B cell (primary cell): ENCODE data around the gene FAM111A. TPM values are rescaled to one million over a fixed set of nuclear protein-coding genes. Genes with fewer than 3 reads are reported as not detected.

Experiments
- ATAC-seq: fragments of 200-7000 bp; cut with Tn5 transposase; one replicate; pipeline ENCODE4 v1.10.0; 2021; ENCODE audit warnings: low read depth, mild to moderate bottlenecking, moderate number of reproducible peaks, moderate library complexity
- CTCF ChIA-PET: fragments of 350-600 bp; sonication (Branson Sonifier 250); formaldehyde crosslinking; loops from one replicate; lab custom pipeline; 2021; ENCODE audit warnings: antibody characterized with exemption, inconsistent platforms; lab: Charles Lee
- POLR2A ChIA-PET: fragments of 350-600 bp; sonication (Branson Sonifier 250); formaldehyde crosslinking; loops from one replicate; lab custom pipeline; 2021; ENCODE audit warnings: antibody characterized with exemption; lab: Charles Lee
- DNase-seq: peaks from one replicate; pipeline ENCODE4 v3.0.0; 2013
- H2AFZ ChIP-seq: 2 replicates; pipeline ENCODE4 v1.6.1; 2012; ENCODE audit warnings: mild to moderate bottlenecking, low read depth, low read length; ENCODE audit not compliant: insufficient read depth, poor library complexity, severe bottlenecking
- H3K27ac ChIP-seq, 2 donors: 1 replicate in 1 of 2; 2 replicates in 1 of 2; pipeline ENCODE4 v1.5.1; 2012 to 2013; ENCODE audit warnings: low read length in 2 of 2, mild to moderate bottlenecking in 2 of 2, moderate library complexity in 1 of 2
- H3K27me3 ChIP-seq, 4 experiments: fragments of 200-600 bp in 1 of 4; sonication (generic) in 1 of 4; replicated peaks in 1 of 4; 1 replicate in 2 of 4; 2 replicates in 2 of 4; pipeline versions ENCODE4 v1.6.1 to v1.7.0; 2013 to 2016; ENCODE audit warnings: low read length in 3 of 4, mild to moderate bottlenecking in 2 of 4, mixed read lengths in 1 of 4, moderate library complexity in 1 of 4; ENCODE audit not compliant: insufficient read depth in 4 of 4, control insufficient read depth in 3 of 4; ENCODE audit errors: control extremely low read depth in 1 of 4
- H3K36me3 ChIP-seq, 2 experiments: replicated peaks in 1 of 2; 1 replicate in 1 of 2; 2 replicates in 1 of 2; pipeline versions ENCODE4 v1.6.1 to v1.7.1; 2013; ENCODE audit warnings: low read length in 1 of 2; ENCODE audit not compliant: insufficient read depth in 2 of 2, control insufficient read depth in 1 of 2; ENCODE audit errors: control extremely low read depth in 1 of 2, extremely low read depth in 1 of 2
- H3K4me1 ChIP-seq, 2 donors: fragments of 200-600 bp in 1 of 2; sonication (generic) in 1 of 2; 1 replicate in 1 of 2; 2 replicates in 1 of 2; pipeline versions ENCODE4 v1.5.1 to v1.6.1; 2013 to 2017; ENCODE audit warnings: low read length in 2 of 2; ENCODE audit not compliant: control insufficient read depth in 2 of 2, insufficient read depth in 2 of 2
- H3K4me2 ChIP-seq: replicated peaks from 2 replicates; pipeline ENCODE3; 2012; ENCODE audit warnings: mild to moderate bottlenecking, low read depth, low read length; ENCODE audit not compliant: poor library complexity, severe bottlenecking
- H3K4me3 ChIP-seq, 5 experiments: fragments of 200-600 bp in 1 of 5; sonication (generic) in 1 of 5; 1 replicate in 3 of 5; 2 replicates in 2 of 5; pipeline versions ENCODE4 v1.5.1 to v1.7.0; 2011 to 2016; ENCODE audit warnings: low read length in 4 of 5, mild to moderate bottlenecking in 4 of 5, low read depth in 2 of 5, control low read depth in 1 of 5, moderate library complexity in 1 of 5; ENCODE audit not compliant: insufficient read depth in 1 of 5; ENCODE audit errors: control extremely low read depth in 1 of 5, extremely low read depth in 1 of 5
- H3K79me2 ChIP-seq: fragments of 200-600 bp; sonication (generic); one replicate; pipeline ENCODE4 v1.6.0; 2016; ENCODE audit warnings: low read length; ENCODE audit not compliant: control insufficient read depth, insufficient read depth
- H3K9ac ChIP-seq: fragments of 200-600 bp; sonication (generic); 2 replicates; pipeline ENCODE4 v1.6.1; 2017; ENCODE audit warnings: mild to moderate bottlenecking, low read length, moderate library complexity
- H3K9me3 ChIP-seq, 3 donors: one replicate each; pipeline versions ENCODE4 v1.6.1 to v1.7.1; 2013; ENCODE audit warnings: low read length in 2 of 3; ENCODE audit not compliant: control insufficient read depth in 2 of 3, insufficient read depth in 1 of 3; ENCODE audit errors: control extremely low read depth in 1 of 3
- H4K20me1 ChIP-seq: 2 replicates; pipeline ENCODE4 v1.6.0; 2012; ENCODE audit warnings: mild to moderate bottlenecking, low read length; ENCODE audit not compliant: insufficient read depth, control insufficient read depth, poor library complexity, severe bottlenecking
- H3K27ac Mint-ChIP-seq: one replicate; pipeline ENCODE4 v1.8.0; 2021; ENCODE audit warnings: mixed read lengths
- H3K27me3 Mint-ChIP-seq: one replicate; pipeline ENCODE4 v1.8.0; 2021; ENCODE audit warnings: mixed read lengths
- H3K4me1 Mint-ChIP-seq: one replicate; pipeline ENCODE4 v1.8.0; 2021; ENCODE audit warnings: mixed read lengths
- H3K4me3 Mint-ChIP-seq: one replicate; pipeline ENCODE4 v1.8.0; 2021; ENCODE audit warnings: mixed read lengths
- H3K9me3 Mint-ChIP-seq: one replicate; pipeline ENCODE4 v1.8.0; 2022; ENCODE audit warnings: mixed read lengths; ENCODE audit not compliant: insufficient read depth
- CTCF ChIP-seq: fragments of 200-600 bp; IDR thresholded peaks from one replicate; pipeline ENCODE4 v1.8.0; 2022; ENCODE audit warnings: antibody characterized with exemption, mild to moderate bottlenecking
- EZH2 ChIP-seq: IDR thresholded peaks from 2 replicates; pipeline ENCODE4 v1.6.1; 2012; ENCODE audit warnings: borderline replicate concordance, low read depth, mild to moderate bottlenecking, moderate library complexity, low read length; ENCODE audit not compliant: insufficient read depth, poor library complexity, severe bottlenecking
- WGBS: methylation state at CpG from one replicate; pipeline ENCODE4 v1.1.5; 2013; ENCODE audit warnings: missing lambda C conversion rate; ENCODE audit not compliant: insufficient coverage; 5-methylcytosine and 5-hydroxymethylcytosine counted together
- intact Hi-C: fragments of 100-400 bp; cut with micrococcal nuclease; formaldehyde crosslinking; loops from one replicate; pipeline ENCODE4 v1.10.0; 2022
- polyA plus RNA-seq: library from polyadenylated mRNA; depleted of rRNA; stranded (reverse); fragments of >200 nt; gene quantifications from 2 replicates; pipeline ENCODE4 v1.2.3, GENCODE V29; 2012
- total RNA-seq, 2 donors: library from RNA; stranded (reverse); fragments of 120-200 nt in 1 of 2; gene quantifications; 1 replicate in 1 of 2; 2 replicates in 1 of 2; pipeline versions ENCODE4 v1.2.3 to v1.2.4, GENCODE V29; 2013 to 2022

The FAM111A gene
- total and polyA plus RNA-seq, 2 donors (not counting 1 experiment from before 2014, with no cell fraction given): 57.0 to 120 TPM

- H3K9me3 Mint-ChIP-seq: no peaks in the 10 kb centered on the region
- intact Hi-C loops: no loop called here
- ATAC-seq (no peak), DNase-seq (no peak)
- CTCF ChIA-PET: interaction anchor here (0.6 to 18.8 kb wide), 9 partner anchors 8 to 237 kb away, joined by 4 to 215 read pairs (median 6); partner anchors contain the start of gene DTX4
- Histone ChIP-seq H2AFZ (no peak overlapping the region), H3K27me3 (no peaks in the 10 kb centered on the region), H3K36me3 (peaks cover 2 to 78% of the 10 kb centered on the region in 2 experiments), H3K4me2 (no peak overlapping the region), H3K27ac (no peak overlapping the region), H3K79me2 (peaks cover 3% of the 10 kb centered on the region), H3K4me1 (peaks cover 19 to 27% of the 10 kb centered on the region in 2 donors), H4K20me1 (peaks cover under 1% of the 10 kb centered on the region), H3K9ac (no peak overlapping the region), H3K4me3 (no peak overlapping the region), H3K9me3 (peaks cover 0 to 4% (median 0%) of the 10 kb centered on the region in 3 donors)
- H3K27ac Mint-ChIP-seq: no peak overlapping the region
- H3K4me1 Mint-ChIP-seq: peaks cover 36% of the 10 kb centered on the region
- TF ChIP-seq CTCF (no peak), EZH2 (no peak)
- WGBS: 97% methylated on average over 10 of the region's 10 CpGs
- H3K4me3 Mint-ChIP-seq: no peak overlapping the region
- H3K27me3 Mint-ChIP-seq: no peaks in the 10 kb centered on the region
- POLR2A ChIA-PET: interaction anchor here (0.9 kb wide), 1 partner anchor 10 kb away, joined by 3 read pairs; no protein-coding TSS in a partner anchor
Measured at GRCh38 chr11:59193587-59194130, 51.0 kb downstream of the FAM111A start.

DNA sequence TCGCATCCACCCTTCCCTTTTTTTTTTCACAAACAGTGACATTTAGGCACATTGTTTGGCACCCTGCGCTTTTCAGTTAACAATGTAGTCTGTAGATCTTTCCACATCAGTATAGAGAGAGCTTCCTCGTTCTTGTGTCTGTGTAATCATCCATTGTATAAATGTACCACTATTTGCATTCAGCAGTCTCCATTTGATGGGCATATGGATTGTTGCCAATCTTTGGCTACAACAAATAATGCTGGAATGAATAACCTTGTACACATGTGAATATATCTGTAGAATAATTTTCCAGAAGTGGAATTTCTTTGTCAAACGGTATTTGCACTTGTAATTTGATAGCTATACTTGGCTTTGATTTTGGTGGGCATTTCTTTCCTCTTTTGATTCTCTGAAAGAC is 52.9 kb downstream of the FAM111A start:
- Mint-ChIP-seq H3K4me3 (no peak overlapping the region), H3K4me1 (peaks cover 55% of the 10 kb centered on the region), H3K9me3 (no peaks in the 10 kb centered on the region), H3K27ac (peak overlapping the region; percentile 4), H3K27me3 (no peaks in the 10 kb centered on the region)
- Histone ChIP-seq H3K4me3 (no peak overlapping the region), H3K4me1 (peaks cover 32 to 46% of the 10 kb centered on the region in 2 donors), H4K20me1 (no peaks in the 10 kb centered on the region), H3K36me3 (peaks cover 0 to 65% of the 10 kb centered on the region in 2 experiments), H3K79me2 (peaks cover 3% of the 10 kb centered on the region), H3K27ac (peak overlapping the region in 1 of 2 donors; percentile 45), H3K9me3 (peaks cover 0 to 4% (median 0%) of the 10 kb centered on the region in 3 donors), H3K27me3 (no peaks in the 10 kb centered on the region), H2AFZ (no peak overlapping the region), H3K9ac (no peak overlapping the region), H3K4me2 (peak overlapping the region; percentile 36)
- ChIA-PET POLR2A (no interaction called here), CTCF (interaction anchor here (0.6 to 18.8 kb wide), 8 partner anchors 9 to 598 kb away, joined by 3 to 215 read pairs (median 4); partner anchors contain the start of gene DTX4)
- ATAC-seq: no peak
- TF ChIP-seq CTCF (no peak), EZH2 (no peak)
- intact Hi-C loops: no loop called here
- 100% methylated on average over 1 of the region's 4 CpGs for WGBS
- DNase-seq: no peak
